Activated CD4-positive, alpha-beta T cell treated with anti-CD3 and anti-CD28 coated beads, Interleukin-2, amount 50 U/mL, for 1 hour (primary cell): ENCODE data around the gene UTP15.
A peak's percentile ranks its signal among the peaks of the same experiment; 100 is the strongest.

Experiments
- DNase-seq: peaks from one replicate; pipeline ENCODE4 v3.0.0-alpha.2; 2020

The UTP15 gene

DNA sequence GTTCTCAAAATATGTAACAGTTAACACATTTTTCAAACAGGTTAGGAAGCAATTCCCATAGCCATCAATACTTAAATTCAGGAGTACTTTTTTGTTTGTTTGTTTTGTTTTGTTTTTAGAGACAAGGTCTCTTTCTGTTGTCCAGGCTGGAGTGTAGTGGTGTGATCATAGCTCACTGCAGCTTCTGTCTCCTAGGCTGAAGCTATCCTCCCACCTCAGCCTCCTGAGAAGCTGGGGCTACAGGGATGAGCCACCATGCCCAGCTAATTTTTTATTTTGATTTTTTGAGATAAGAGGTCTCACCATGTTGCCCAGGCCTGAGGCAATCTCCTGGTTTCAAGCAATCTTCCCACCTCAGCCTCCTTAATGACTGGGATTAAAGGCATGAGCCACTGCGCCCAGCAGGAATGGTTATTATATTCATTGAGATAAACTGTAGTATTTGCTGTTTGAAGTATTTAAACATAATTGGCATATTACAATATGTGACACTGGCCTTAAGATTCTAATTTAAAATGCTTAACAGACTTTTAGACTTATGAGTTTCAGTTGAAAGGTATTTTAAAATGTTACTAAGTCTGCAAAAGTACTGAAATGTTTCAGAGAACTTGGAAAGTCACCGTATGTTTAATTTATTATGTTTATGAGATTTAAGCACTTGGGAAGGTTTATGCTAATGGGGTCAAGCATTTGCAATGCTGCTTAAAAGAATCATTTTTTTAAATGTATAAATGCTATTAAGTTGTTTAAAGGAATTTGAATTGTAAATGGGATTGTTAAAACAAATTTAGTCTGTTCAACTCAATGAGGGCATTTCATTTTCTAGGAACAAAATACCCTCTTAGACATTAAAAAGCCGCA, 17.0 kb downstream of the UTP15 start:
- no peak for DNase-seq

DNA sequence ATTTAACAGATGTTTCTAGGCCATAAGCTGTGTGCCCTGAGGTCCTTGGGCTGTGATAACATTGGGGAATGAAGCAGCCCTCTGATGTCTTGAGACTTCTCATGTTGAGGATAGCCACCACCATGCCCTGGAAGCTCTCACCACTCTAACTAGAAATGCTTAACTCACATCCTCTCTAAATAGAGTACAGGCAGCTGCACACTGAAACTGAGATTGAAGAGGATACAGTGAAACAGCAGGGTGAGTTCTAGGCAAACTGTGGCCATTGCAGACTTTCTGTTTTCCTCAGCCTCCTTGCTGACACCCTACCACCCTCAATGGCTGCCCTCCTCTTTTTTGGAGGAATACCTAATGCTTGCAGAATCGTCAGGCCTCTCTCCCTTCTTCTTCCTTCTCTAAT, 22.4 kb downstream of the UTP15 start:
- DNase-seq: no peak

- DNase-seq: peak; percentile 16
Observed at GRCh38 chr5:73591102-73591695, 25.7 kb downstream of the UTP15 start.

DNA sequence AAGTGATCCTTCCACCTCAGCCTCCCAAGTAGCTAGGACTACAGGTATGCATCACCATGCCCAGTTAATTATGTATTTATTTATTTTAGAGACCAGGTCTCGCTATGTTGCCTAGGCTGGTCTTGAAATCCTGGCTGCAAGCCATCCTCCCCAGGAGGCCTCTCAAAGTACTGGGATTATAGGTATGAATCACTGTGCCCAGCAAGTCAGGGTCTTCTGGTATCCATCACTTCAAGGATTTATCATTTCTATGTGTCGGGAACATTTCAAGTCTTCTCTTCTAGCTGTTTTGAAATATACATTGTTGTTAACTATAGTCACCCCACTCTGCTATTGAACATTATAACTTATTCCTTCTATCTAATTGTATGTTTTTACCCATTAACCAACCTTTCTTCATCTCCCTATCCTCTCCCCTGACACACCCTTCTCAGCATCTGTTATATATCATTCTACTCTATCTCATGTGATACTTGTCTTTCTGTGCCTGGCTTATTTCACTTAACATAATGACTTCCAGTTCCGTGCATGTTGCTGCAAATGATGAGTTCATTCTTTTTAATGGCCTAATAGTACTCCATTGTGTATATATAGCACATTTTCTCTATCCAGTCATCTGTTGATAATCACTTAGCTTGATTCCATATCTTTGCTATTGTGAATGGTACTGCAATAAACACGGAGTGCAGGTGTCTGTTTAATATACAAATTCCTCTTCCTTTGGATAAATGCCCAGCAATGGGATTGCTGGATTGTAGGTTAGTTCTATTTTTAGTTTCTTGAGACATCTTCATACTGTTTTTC, 26.4 kb downstream of the UTP15 start:
- DNase-seq: no peak

DNA sequence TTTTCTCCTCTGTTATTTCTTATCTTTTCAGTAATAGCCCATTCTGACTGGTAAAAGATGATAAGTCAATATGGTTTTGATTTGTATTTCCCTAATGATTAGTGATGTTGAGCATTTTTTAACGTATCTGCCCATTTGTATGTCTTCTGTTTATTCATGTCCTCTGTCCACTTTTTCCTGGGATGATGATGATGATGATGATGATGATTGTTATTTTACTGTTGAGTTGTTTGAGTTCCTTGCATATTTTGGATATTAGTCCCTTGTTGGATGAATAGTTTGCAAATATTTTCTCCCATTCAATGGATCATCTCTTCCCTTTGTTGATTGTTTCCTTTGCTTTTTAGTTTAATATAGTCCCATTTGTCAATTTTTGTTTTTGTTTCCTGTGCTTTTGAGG, 27.0 kb downstream of the UTP15 start:
- DNase-seq: no peak

DNA sequence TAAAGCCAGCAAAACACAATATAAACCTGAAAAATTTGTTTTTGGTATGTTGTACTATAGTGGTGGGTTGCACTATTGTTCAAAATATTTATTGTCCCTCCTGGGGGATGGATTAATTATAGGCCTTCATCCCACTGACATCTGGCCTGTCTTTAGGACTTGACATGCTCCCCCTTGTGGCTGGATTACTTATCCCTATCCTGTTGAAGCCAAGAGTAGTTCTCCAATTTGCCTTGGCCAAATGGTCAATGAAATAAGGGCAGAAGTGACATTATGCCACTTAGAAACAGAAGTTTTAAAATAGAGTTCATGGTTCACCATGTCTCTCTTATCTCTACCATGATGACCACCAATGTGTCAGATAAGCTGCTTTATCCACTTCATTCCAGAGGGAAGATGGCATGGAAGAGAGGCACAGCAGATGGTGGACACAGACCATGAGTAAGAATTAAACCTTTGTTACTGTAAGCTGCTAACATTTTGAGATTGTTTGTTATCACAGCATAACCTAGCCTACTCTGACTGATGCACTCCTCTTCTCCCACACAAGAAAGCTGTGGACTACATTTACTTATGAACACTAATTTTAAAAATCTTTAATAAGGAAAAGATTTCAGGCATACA, 31.3 kb downstream of the UTP15 start:
- DNase-seq: no peak

DNA sequence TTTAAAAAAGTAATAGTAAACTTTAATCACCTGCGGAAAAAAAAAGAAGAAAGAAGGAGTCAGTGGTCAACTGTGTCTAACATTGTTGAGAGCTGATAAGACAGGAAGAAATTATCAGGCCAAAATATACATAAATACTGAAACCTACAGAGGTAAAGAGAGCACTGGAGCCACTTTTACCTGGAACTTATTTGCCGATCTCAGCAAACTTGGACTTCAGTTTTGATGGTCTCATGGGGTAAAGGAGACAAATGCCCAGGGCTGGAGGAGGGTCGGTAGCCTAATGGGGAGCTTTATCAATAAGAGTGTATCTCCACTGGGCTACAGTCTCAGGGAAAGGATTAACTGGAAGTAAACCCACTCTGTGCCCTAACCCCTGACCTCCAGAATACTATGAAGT, 33.8 kb downstream of the UTP15 start:
- DNase-seq: no peak

DNA sequence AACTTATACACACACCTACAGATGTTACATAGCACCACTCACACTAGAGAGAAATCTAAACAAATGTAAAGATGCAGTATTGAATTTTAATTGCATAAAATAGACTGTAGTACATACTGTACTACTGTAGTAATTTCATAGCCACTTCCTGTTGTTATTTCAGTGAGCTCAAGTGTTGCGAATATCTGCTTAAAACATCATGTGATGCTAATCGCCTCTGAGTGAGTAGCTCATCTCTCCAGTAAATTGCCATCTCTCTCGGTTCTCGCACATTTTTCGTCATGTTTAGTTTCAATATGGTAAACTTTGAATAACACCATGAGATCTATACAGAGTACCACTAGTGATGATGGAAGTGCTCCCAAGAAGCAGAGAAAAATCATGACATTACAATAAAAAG, 38.5 kb downstream of the UTP15 start:
- DNase-seq: no peak

GRCh38 chr5:73605223-73606087, 39.9 kb downstream of the UTP15 start:
- no peak for DNase-seq

GRCh38 chr5:73606206-73606753, 40.7 kb downstream of the UTP15 start:
- no peak for DNase-seq

- DNase-seq: no peak
Observed at GRCh38 chr5:73607228-73607627, 41.7 kb downstream of the UTP15 start.

GRCh38 chr5:73612799-73613198, 47.3 kb downstream of the UTP15 start:
- no peak for DNase-seq

- DNase-seq: no peak
Observed at GRCh38 chr5:73615085-73615484, 49.5 kb downstream of the UTP15 start.

GRCh38 chr5:73615947-73616346, 50.4 kb downstream of the UTP15 start:
- no peak for DNase-seq

DNA sequence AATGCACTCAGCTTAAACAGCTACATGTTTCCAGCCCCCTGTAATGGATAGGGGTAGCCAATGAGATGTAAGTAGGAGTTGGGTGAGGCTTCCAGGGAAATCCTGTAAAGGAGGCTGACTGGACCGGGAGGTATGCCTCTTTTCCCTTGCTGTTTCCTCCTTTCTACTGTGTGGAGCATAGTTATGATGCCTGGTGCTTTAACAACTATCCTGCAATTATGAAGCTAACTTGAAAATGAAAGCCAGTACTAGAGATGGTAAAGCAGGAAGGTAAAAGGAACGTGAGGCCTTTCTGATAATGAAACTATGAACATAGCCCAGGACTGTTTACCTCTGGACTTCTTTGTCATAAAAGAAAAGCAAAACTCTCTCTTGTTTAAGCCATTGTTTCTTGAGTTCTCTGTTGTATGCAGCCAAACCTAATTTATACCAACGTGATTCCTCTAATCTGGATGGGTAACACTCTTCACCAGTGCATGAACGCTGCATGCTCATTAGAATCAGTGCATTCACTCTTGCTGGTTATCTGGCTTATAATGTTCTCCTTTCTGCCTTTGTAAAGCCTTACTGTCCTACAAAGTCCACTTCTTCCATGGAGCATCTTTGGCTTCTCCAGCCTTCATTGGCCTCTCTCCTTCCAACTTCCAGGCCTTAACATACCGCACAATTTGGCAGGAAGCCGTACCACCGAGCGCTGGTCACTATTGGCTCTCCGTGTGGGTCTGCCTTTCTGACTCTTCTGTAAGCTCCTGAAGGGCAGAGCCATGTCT, 52.2 kb downstream of the UTP15 start:
- DNase-seq: no peak

DNA sequence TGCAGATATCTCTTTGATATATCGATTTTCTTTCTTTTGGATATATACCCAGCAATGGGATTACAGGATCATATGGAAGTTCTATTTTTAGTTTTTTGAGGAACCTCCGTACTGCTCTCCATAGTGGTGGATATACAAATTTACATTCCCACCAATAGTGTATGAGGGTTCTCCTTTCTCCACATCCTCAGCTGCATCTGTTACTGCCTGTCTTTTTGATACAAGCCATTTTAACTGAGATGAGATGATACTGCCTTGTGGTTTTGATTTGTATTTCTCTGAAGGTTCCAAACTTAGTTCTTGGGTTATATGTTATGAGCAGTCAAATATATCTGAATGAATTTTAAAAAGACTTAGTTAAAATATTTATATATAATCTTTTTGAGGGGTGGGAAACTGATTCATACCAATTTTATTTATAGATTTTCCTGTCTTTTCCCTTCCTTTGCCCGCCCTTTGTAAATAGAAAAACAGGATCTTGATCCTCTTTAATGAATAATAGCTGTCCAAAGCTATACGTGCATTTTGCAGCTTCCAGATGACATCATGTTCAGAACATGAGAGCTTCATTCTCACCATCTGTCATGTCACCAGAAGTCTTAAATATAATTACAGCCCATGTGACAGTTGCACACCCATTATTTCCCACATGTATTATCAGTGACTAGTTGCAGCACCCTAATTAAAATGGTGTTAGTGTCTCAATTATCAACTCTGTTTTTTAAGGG, 54.2 kb downstream of the UTP15 start:
- no peak for DNase-seq

DNA sequence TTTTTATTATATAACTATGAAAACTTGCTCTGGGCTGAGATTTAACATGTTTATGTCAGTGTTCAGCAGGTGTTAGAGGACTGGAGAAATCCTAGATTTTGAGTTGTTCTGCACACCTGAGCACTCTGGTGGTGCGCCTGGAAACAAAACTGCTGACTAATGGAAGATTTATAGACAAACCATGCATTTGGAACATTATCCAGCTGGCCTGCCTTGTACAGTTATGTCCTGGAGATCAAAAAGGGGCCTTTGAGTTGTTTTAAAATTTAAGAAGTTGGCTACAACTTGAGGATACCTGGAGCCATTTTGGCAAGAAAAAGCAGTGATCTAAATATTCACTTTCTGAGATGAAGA, 54.8 kb downstream of the UTP15 start:
- DNase-seq: no peak

DNA sequence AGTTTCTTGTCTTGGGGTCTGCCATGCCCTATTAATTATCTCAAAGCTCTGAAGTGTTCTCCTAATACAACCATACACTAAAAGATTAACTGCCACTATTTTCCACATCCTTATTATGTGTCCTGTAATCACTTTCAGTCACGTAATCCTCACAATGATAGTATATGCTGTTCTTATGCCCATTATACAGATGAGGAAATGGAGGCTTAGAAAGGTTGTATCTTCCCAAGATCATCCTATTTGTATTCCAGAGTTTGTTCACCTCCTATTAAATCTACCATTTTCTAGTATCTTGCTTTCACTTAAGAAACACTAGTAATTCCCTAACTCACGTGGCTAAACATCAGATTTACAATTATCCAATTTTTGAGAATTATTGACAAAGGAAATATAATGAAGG, 57.5 kb downstream of the UTP15 start:
- no peak for DNase-seq

DNA sequence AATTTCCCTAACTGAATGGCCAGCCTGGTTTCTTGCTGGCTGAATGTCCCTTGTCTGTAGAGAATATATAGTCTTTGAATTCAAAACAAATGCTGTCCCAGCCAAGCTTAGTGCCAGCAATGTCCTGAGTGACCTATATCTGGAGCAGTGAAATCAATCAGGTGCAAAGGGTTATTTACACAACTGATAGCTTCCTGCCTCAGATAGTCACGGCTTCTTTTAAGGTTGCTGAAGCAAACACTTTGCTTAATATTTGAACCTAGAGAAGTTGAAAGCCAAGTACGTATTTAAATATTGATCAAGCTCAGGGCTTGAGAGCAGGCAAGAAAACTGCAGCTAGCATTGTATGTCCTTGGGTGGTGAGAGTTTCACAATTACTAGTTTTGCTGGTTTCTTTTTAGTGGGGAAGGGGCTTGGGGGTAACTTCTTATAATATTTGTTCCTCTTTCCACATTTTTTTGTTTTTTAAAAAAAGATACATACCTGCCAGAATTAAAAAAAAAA, 58.4 kb downstream of the UTP15 start:
- DNase-seq: no peak

DNA sequence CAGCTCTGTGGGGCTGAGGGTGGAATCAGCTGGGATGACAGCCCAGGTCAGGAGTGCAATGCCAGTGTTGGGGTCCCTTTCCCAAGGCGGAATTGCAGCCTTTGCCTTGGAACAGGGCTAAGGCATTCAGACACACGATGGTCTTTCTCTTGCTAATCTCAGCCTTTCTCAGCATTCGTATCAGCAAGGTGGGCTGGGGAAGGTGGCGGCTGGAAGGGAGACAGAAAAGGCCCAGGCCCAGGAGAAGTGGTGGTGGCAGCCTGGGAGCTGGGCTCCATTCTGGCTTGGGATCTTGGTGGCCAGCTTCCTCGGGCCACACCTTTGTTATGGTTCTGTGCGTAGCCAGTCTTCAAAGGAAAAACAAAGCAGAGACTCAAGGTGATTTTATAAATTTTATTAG, 59.3 kb downstream of the UTP15 start:
- DNase-seq: no peak
